Sciatic nerve (tissue), 2 donors: ENCODE measurements around the gene AKAP12. TPM values are rescaled to one million over a fixed set of nuclear protein-coding genes. Genes with fewer than 3 reads are reported as not detected.

Experiments used
- ATAC-seq: fragments of 200-7000 bp; cut with Tn5 transposase; one replicate; pipeline ENCODE4 v1.9.1; 2020; ENCODE audit warnings: mild to moderate bottlenecking, moderate library complexity
- DNase-seq: peaks from one replicate; pipeline ENCODE4 v3.0.0-alpha.2; 2020; ENCODE audit warnings: low spot score
- intact Hi-C: fragments of 100-400 bp; cut with DNase I; formaldehyde crosslinking; loops from one replicate; pipeline ENCODE4 v1.14.2; 2022
- total RNA-seq: library from RNA; stranded (reverse); fragmentation: NEBNext Ultra II Directional; extraction: Animal tissue kit (Norgen Biotek cat#: 25700); gene quantifications from one replicate; pipeline ENCODE4 v1.2.1, GENCODE V29; 2021
- donor health status: DM: no; HTN: no; CAD: no.
- donor health status: DM: no; HTN: no; CAD: no.

Gene AKAP12
- total RNA-seq, 1 donor from 2014 or later, result 142 TPM

GRCh38 chr6:151229401-151230276 lies 10.1 kb upstream of the AKAP12 start:
- no peak for ATAC-seq
- intact Hi-C loops, result no loop called here
- DNase-seq, result no peak

GRCh38 chr6:151230277-151230577 lies 9.5 kb upstream of the AKAP12 start:
- DNase-seq (no peak), ATAC-seq (no peak)
- intact Hi-C loops, result no loop called here

GRCh38 chr6:151232899-151233298 lies 6.9 kb upstream of the AKAP12 start:
- DNase-seq (no peak), ATAC-seq (peak; percentile 60)
- intact Hi-C loops, result no loop called here

GRCh38 chr6:151233731-151234130 lies 6.0 kb upstream of the AKAP12 start:
- ATAC-seq, result no peak
- DNase-seq, result no peak
- intact Hi-C loops, result no loop called here

- intact Hi-C loops, result no loop called here
- ATAC-seq, result no peak
- no peak for DNase-seq
These were observed 2.9 kb upstream of the AKAP12 start for GRCh38 chr6:151236668-151237401.

- ATAC-seq (peak; percentile 94), DNase-seq (peak; percentile 90)
- intact Hi-C loops, result no loop called here
These were observed 394 bp downstream of the AKAP12 start for GRCh38 chr6:151240036-151240685.

GRCh38 chr6:151240791-151241642 lies 1.2 kb downstream of the AKAP12 start:
- DNase-seq (peak; percentile 75), ATAC-seq (peak; percentile 48)
- intact Hi-C loops, result no loop called here

- intact Hi-C loops, result no loop called here
- ATAC-seq, result no peak
- DNase-seq, result no peak
These were observed 2.1 kb downstream of the AKAP12 start for GRCh38 chr6:151241853-151242252.

GRCh38 chr6:151242420-151242861 lies 2.7 kb downstream of the AKAP12 start:
- DNase-seq (no peak), ATAC-seq (no peak)
- intact Hi-C loops, result no loop called here

GRCh38 chr6:151243481-151243880 lies 3.7 kb downstream of the AKAP12 start:
- ATAC-seq, result no peak
- intact Hi-C loops, result no loop called here
- no peak for DNase-seq

GRCh38 chr6:151247490-151247889 lies 7.7 kb downstream of the AKAP12 start:
- ATAC-seq, result peak; percentile 63
- DNase-seq, result no peak
- intact Hi-C loops, result no loop called here

- intact Hi-C loops, result no loop called here
- no peak for DNase-seq
- ATAC-seq, result no peak
These were observed 8.5 kb downstream of the AKAP12 start for GRCh38 chr6:151248295-151248694.

GRCh38 chr6:151252634-151253033 lies 12.9 kb downstream of the AKAP12 start:
- no peak for DNase-seq
- no peak for ATAC-seq
- intact Hi-C loops, result no loop called here

- DNase-seq (no peak), ATAC-seq (no peak)
- intact Hi-C loops, result no loop called here
These were observed 14.8 kb downstream of the AKAP12 start for GRCh38 chr6:151254451-151255081.

- no peak for DNase-seq
- intact Hi-C loops, result no loop called here
- no peak for ATAC-seq
These were observed 16.0 kb downstream of the AKAP12 start for GRCh38 chr6:151255811-151256210.

GRCh38 chr6:151257985-151258445 lies 18.2 kb downstream of the AKAP12 start:
- ATAC-seq (peak; percentile 71), DNase-seq (no peak)
- intact Hi-C loops, result no loop called here

- ATAC-seq (peak; percentile 33), DNase-seq (no peak)
- intact Hi-C loops, result no loop called here
These were observed 20.4 kb downstream of the AKAP12 start for GRCh38 chr6:151260205-151260604.

GRCh38 chr6:151263035-151263434 lies 23.3 kb downstream of the AKAP12 start:
- ATAC-seq (no peak), DNase-seq (no peak)
- intact Hi-C loops, result no loop called here
